Body of pancreas (tissue), 2 donors: Measurements from ENCODE around the gene INTS2. TPM values are rescaled to one million over a fixed set of nuclear protein-coding genes. Genes with fewer than 3 reads are reported as not detected.

ENCODE experiments used
- small RNA-seq: library from RNA; depleted of rRNA; stranded (forward); fragments of <200 nt; gene quantifications from one replicate; pipeline ENCODE3, GENCODE V24; 2016
- total RNA-seq, 2 donors: library from RNA; depleted of rRNA; stranded (reverse); fragments of >200 nt; gene quantifications; one replicate each; pipeline ENCODE4 v1.1.0, GENCODE V29; 2016

Gene INTS2
- total RNA-seq, 2 donors from 2014 or later: 3.6 to 13.2 TPM

Small RNA genes within 50 kb of the gene (small RNA-seq; reads per million reads assigned to genes)
- not detected for gene RF00019

Other genes with a start within 250 kb of the INTS2 start
- under 1 TPM; under 0.01 to 0.33 TPM for gene BRIP1, start 64.5 kb downstream of the INTS2 start, total RNA-seq
- 10 to 100 TPM; 37.4 to 41.5 TPM for gene MED13, start 137.3 kb upstream of the INTS2 start, total RNA-seq